Adrenal gland (tissue), 5 donors: ENCODE measurements around the gene FYB1.

Experiments
- POLR2A ChIP-seq, 2 donors: fragments of 450-650 bp; IDR thresholded peaks; one replicate each; pipeline ENCODE4 v1.6.1; 2017; ENCODE audit warnings: antibody characterized with exemption in 2 of 2, mild to moderate bottlenecking in 2 of 2, moderate library complexity in 1 of 2
- TF ChIP-seq, protein P1 (sequence below), 6 experiments: fragments of 450-650 bp in 4 of 6; fragments of 200-600 bp in 2 of 6; sonication (generic) in 1 of 6; IDR thresholded peaks; 1 replicate in 5 of 6; 2 replicates in 1 of 6; pipeline versions ENCODE4 v1.5.1 to v1.8.0; 2016 to 2021; ENCODE audit warnings: antibody characterized with exemption in 6 of 6, mild to moderate bottlenecking in 2 of 6, moderate library complexity in 1 of 6
- donor health status: DM: no; HTN: no; CAD: no.

DNA sequence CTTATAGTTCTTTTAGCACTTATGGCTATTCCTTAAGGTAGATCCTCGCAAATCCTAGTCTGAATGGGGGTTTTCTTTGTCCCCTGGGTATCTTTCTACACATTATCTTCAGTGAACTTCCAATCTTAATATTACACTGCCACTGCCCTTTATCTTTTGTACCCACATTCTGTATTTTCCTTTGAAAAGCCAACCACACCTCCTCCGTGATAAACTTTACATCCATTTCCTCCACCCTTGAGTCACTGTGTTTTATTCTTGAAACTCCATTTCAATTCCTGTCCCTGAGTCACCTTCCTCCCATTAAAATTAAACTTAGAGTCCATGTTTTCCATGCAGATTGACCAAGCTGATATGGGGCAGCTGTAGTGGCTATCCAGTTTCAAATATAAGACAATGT, 102.0 kb downstream of the FYB1 start:
- TF ChIP-seq, protein P1, sequence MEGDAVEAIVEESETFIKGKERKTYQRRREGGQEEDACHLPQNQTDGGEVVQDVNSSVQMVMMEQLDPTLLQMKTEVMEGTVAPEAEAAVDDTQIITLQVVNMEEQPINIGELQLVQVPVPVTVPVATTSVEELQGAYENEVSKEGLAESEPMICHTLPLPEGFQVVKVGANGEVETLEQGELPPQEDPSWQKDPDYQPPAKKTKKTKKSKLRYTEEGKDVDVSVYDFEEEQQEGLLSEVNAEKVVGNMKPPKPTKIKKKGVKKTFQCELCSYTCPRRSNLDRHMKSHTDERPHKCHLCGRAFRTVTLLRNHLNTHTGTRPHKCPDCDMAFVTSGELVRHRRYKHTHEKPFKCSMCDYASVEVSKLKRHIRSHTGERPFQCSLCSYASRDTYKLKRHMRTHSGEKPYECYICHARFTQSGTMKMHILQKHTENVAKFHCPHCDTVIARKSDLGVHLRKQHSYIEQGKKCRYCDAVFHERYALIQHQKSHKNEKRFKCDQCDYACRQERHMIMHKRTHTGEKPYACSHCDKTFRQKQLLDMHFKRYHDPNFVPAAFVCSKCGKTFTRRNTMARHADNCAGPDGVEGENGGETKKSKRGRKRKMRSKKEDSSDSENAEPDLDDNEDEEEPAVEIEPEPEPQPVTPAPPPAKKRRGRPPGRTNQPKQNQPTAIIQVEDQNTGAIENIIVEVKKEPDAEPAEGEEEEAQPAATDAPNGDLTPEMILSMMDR (IDR thresholded peaks at IDR 0.05), result no peak
- TF ChIP-seq POLR2A (IDR thresholded peaks at IDR 0.05), result no peak
